ENCODE measurements around the gene GARIN5A.

Gene GARIN5A

DNA sequence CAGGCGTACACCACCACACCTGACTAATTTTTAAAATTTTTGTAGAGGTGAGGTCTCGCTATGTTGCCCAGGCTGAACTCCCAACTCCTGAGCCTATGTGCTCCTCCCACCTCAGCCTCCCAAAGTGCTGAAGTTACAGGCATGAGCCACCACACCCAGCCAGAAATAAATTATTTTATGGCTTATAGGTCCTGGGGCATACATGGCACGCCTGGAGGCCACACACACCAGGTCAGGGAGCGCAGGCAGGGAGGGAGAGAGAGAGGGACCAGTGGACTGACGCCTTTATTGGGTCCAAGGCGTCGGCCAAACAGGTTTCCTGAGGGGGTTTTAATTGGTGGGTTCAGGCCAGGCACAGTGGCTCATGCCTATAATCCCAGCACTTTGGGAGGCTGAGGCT is 51.1 kb downstream of the GARIN5A start:
- no peaks in the 10 kb centered on the region for H3K36me3 ChIP-seq (ENCODE audit: control insufficient read depth, insufficient read depth, low read length)
- H3K4me1 ChIP-seq (ENCODE audit: control insufficient read depth, insufficient read depth, low read length, poor library complexity, severe bottlenecking), result no peaks in the 10 kb centered on the region

DNA sequence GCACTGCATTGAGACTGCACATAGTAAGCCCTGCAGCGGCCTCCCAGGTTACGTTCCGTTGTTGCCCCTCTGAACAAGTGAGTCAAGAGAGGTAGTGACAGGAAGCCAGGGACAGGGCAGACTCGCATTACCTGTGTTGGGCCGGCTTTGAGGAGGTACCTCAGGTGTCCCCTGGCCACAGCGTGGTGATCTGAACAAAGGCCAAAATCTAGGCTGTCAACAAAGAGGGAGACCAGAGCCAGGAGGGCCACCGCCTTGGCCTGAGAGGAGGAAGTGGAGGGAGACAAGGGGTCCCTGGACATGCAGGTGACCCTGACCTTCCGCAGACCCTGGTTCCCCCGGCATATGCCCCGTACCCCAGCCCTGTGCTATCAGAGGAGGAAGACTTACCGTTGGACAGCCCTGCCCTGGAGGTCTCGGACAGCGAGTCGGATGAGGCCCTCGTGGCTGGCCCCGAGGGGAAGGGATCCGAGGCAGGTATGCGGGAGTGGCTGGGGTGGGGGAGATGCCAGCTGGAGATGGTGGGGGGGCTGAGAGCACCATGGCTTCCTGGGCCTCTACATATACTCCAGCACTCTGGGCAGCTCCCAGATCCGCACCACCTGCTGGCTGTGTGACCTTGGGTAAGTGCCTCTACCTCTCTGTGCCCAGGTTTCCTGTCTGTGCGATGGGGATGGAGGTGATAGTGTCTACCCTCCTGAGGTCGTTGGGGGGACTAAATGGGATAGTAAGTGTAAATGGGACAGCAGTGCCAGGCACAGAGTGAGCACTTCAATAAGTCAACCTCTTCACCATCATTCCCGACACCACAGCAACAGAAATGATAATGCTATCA is 53.2 kb downstream of the GARIN5A start:
- H3K27me3 ChIP-seq (replicated peaks; ENCODE audit: control insufficient read depth, insufficient read depth, low read length, poor library complexity, severe bottlenecking), result peaks cover 7% of the 10 kb centered on the region
- no peaks in the 10 kb centered on the region for H3K36me3 ChIP-seq (ENCODE audit: control insufficient read depth, insufficient read depth, low read length)
- no peaks in the 10 kb centered on the region for H3K9me3 ChIP-seq (ENCODE audit: control insufficient read depth, low read length)
- no peak for DNase-seq
- no peaks in the 10 kb centered on the region for H3K4me1 ChIP-seq (ENCODE audit: control insufficient read depth, insufficient read depth, low read length, poor library complexity, severe bottlenecking)
- H3K27ac ChIP-seq (ENCODE audit: insufficient read depth, low read length, poor library complexity, severe bottlenecking), result no peak overlapping the region
- no peak overlapping the region for H3K4me3 ChIP-seq (ENCODE audit: insufficient read depth, low read depth, low read length, poor library complexity, severe bottlenecking)

More for the DNA sequence above, 51.1 kb downstream of the GARIN5A start:
- Histone ChIP-seq H3K27ac (ENCODE audit: insufficient read depth, low read length, poor library complexity, severe bottlenecking) (no peak overlapping the region), H3K4me3 (ENCODE audit: insufficient read depth, low read depth, low read length, poor library complexity, severe bottlenecking) (no peak overlapping the region), H3K27me3 (replicated peaks; ENCODE audit: control insufficient read depth, insufficient read depth, low read length, poor library complexity, severe bottlenecking) (no peaks in the 10 kb centered on the region), H3K9me3 (ENCODE audit: control insufficient read depth, low read length) (no peaks in the 10 kb centered on the region)
- DNase-seq, result no peak

- H3K27me3 ChIP-seq (replicated peaks; ENCODE audit: control insufficient read depth, insufficient read depth, low read length, poor library complexity, severe bottlenecking), result peaks cover 8% of the 10 kb centered on the region
- DNase-seq, result no peak
Measured at GRCh38 chr19:50422397-50423278, 54.0 kb downstream of the GARIN5A start.

GRCh38 chr19:50420808-50421207 is 55.8 kb downstream of the GARIN5A start:
- Histone ChIP-seq H3K9me3 (ENCODE audit: control insufficient read depth, low read length) (no peaks in the 10 kb centered on the region), H3K4me3 (ENCODE audit: insufficient read depth, low read depth, low read length, poor library complexity, severe bottlenecking) (no peak overlapping the region)
- DNase-seq, result no peak

More at GRCh38 chr19:50422397-50423278, 54.0 kb downstream of the GARIN5A start:
- Histone ChIP-seq H3K36me3 (ENCODE audit: control insufficient read depth, insufficient read depth, low read length) (no peaks in the 10 kb centered on the region), H3K27ac (ENCODE audit: insufficient read depth, low read length, poor library complexity, severe bottlenecking) (no peak overlapping the region), H3K4me3 (ENCODE audit: insufficient read depth, low read depth, low read length, poor library complexity, severe bottlenecking) (no peak overlapping the region), H3K4me1 (ENCODE audit: control insufficient read depth, insufficient read depth, low read length, poor library complexity, severe bottlenecking) (no peaks in the 10 kb centered on the region), H3K9me3 (ENCODE audit: control insufficient read depth, low read length) (no peaks in the 10 kb centered on the region)

DNA sequence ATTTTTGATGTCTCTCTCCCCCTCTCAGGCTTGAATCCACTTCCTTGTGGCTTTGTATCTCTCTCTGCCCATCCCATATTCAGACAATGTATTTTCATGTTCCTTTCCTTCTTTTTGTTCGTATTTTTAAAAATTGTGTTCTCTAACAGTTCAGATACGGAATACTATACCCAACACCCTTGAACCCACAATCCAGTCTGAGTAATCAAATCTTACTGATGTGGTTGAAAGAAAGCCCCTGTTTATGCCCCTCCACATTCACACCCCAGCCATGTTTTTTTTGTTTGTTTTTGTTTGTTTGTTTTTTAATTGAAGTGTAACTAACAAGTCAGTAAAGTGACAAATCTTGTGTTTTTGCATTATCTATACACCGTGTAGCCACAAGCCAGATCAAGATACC is 56.5 kb downstream of the GARIN5A start:
- Histone ChIP-seq H3K4me1 (ENCODE audit: control insufficient read depth, insufficient read depth, low read length, poor library complexity, severe bottlenecking) (no peaks in the 10 kb centered on the region), H3K27ac (ENCODE audit: insufficient read depth, low read length, poor library complexity, severe bottlenecking) (no peak overlapping the region), H3K27me3 (replicated peaks; ENCODE audit: control insufficient read depth, insufficient read depth, low read length, poor library complexity, severe bottlenecking) (peaks cover 8% of the 10 kb centered on the region), H3K4me3 (ENCODE audit: insufficient read depth, low read depth, low read length, poor library complexity, severe bottlenecking) (no peak overlapping the region), H3K9me3 (ENCODE audit: control insufficient read depth, low read length) (no peaks in the 10 kb centered on the region), H3K36me3 (ENCODE audit: control insufficient read depth, insufficient read depth, low read length) (no peaks in the 10 kb centered on the region)
- DNase-seq, result no peak

More at GRCh38 chr19:50420808-50421207, 55.8 kb downstream of the GARIN5A start:
- Histone ChIP-seq H3K36me3 (ENCODE audit: control insufficient read depth, insufficient read depth, low read length) (no peaks in the 10 kb centered on the region), H3K27ac (ENCODE audit: insufficient read depth, low read length, poor library complexity, severe bottlenecking) (no peak overlapping the region), H3K27me3 (replicated peaks; ENCODE audit: control insufficient read depth, insufficient read depth, low read length, poor library complexity, severe bottlenecking) (peaks cover 8% of the 10 kb centered on the region), H3K4me1 (ENCODE audit: control insufficient read depth, insufficient read depth, low read length, poor library complexity, severe bottlenecking) (no peaks in the 10 kb centered on the region)

GRCh38 chr19:50419580-50420035 is 57.0 kb downstream of the GARIN5A start:
- Histone ChIP-seq H3K36me3 (ENCODE audit: control insufficient read depth, insufficient read depth, low read length) (no peaks in the 10 kb centered on the region), H3K27ac (ENCODE audit: insufficient read depth, low read length, poor library complexity, severe bottlenecking) (no peak overlapping the region), H3K9me3 (ENCODE audit: control insufficient read depth, low read length) (no peaks in the 10 kb centered on the region), H3K4me3 (ENCODE audit: insufficient read depth, low read depth, low read length, poor library complexity, severe bottlenecking) (no peak overlapping the region), H3K4me1 (ENCODE audit: control insufficient read depth, insufficient read depth, low read length, poor library complexity, severe bottlenecking) (no peaks in the 10 kb centered on the region), H3K27me3 (replicated peaks; ENCODE audit: control insufficient read depth, insufficient read depth, low read length, poor library complexity, severe bottlenecking) (peaks cover 8% of the 10 kb centered on the region)
- DNase-seq, result no peak

DNA sequence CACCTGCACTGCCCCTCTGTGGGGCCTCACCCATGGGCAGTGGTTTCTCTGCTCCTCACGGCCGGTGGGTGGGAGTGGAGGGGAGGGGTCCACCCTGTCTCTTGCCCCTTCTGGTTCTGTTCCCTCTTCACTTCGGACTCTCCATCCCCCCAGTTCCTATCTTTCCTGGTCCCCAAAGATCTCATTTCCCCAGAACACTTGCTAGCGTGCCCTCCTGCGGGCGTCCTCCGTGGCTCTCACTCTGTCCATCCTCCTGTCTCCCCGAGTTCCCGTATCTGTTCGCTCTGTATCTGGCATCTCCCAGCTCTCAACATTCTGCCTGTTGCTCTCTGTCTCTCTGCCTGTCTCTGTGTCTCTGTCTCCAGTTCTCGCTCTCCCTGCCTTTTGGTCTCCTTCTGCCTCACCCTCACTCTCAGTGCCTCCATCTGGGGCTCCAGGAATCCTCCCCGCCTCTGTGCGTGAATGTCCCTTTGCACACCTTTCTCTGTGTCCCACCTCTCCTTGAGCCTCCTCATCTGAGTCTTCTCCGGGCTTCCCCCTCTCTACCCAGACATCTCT is 57.5 kb downstream of the GARIN5A start:
- Histone ChIP-seq H3K4me1 (ENCODE audit: control insufficient read depth, insufficient read depth, low read length, poor library complexity, severe bottlenecking) (no peaks in the 10 kb centered on the region), H3K27ac (ENCODE audit: insufficient read depth, low read length, poor library complexity, severe bottlenecking) (no peak overlapping the region), H3K4me3 (ENCODE audit: insufficient read depth, low read depth, low read length, poor library complexity, severe bottlenecking) (no peak overlapping the region), H3K27me3 (replicated peaks; ENCODE audit: control insufficient read depth, insufficient read depth, low read length, poor library complexity, severe bottlenecking) (peaks cover 8% of the 10 kb centered on the region), H3K9me3 (ENCODE audit: control insufficient read depth, low read length) (no peaks in the 10 kb centered on the region), H3K36me3 (ENCODE audit: control insufficient read depth, insufficient read depth, low read length) (no peaks in the 10 kb centered on the region)
- DNase-seq, result no peak

DNA sequence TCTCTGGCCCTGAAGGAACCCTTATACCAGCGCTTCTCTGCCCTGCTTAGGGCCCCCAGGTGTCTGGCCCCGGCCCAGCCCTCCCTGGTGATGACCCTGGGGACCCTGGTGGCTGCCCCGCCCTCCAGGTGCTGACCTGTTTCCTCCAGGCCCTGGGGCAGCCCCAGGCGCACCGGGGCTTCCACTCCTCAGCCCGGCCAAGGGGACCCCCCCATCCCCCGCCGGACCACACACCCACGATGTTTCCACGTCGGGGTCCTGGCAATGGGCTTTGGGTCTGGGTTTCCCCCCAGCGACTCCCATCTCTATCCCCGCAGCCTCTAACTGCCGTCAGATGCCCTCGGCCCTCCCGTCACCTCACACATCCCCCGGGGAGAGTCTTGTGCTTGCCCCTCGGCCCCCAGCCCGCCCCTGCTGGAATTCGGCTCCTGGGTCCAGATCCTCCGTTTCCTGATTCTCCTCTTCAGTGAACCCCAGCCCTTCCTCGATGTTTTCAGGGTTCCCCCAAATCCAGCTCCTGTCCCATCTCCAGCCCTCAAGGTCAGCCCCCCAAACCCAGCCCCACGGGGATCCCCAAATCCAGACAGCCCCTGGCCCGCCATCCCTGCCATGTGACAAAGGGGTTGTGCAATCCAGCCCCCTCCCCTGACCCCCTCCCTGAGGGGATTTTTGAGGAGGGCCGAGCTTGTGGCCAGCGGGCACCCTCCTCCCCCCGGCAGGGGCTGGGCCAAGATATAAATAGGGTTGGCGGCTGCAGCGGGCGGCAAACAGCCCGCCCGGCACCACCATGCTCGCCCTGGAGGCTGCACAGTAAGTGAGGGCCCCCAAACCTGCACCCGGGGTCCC is 58.2 kb downstream of the GARIN5A start, which contains the start of gene SPIB:
Gene SPIB (plus strand): TSS at position 763 of the 846 bp plus-strand sequence. CDS start 25 bp downstream, at position 788.
- H3K27me3 ChIP-seq (replicated peaks; ENCODE audit: control insufficient read depth, insufficient read depth, low read length, poor library complexity, severe bottlenecking), result peaks cover 8% of the 10 kb centered on the region
- no peaks in the 10 kb centered on the region for H3K9me3 ChIP-seq (ENCODE audit: control insufficient read depth, low read length)
- H3K27ac ChIP-seq (ENCODE audit: insufficient read depth, low read length, poor library complexity, severe bottlenecking), result no peak within 1 kb of the TSS
- H3K4me3 ChIP-seq (ENCODE audit: insufficient read depth, low read depth, low read length, poor library complexity, severe bottlenecking), result no peak within 1 kb of the TSS
- no peaks in the 10 kb centered on the region for H3K36me3 ChIP-seq (ENCODE audit: control insufficient read depth, insufficient read depth, low read length)
- no peak for DNase-seq
- no peaks in the 10 kb centered on the region for H3K4me1 ChIP-seq (ENCODE audit: control insufficient read depth, insufficient read depth, low read length, poor library complexity, severe bottlenecking)

Data from effector memory CD4-positive, alpha-beta T cell (primary cell).